ENCODE measurements around the gene KIN.
"Not testable (repeated sequence)": the region's sequence is repeated elsewhere in the genome, so short reads cannot be mapped to it uniquely, and the experiment has no call there.

Gene KIN

GRCh38 chr10:7788639-7789286, 970 bp upstream of the KIN start:
- Mint-ChIP-seq H3K4me1 (peaks cover 63% of the 10 kb centered on the region), H3K27me3 (no peaks in the 10 kb centered on the region), H3K27ac (ENCODE audit: low read depth) (no peak overlapping the region), H3K36me3 (ENCODE audit: insufficient read depth) (peaks cover 14% of the 10 kb centered on the region), H3K4me3 (no peak overlapping the region), H3K9me3 (no peaks in the 10 kb centered on the region)
- peak; percentile 30 for ATAC-seq (replicated peaks; ENCODE audit: extremely low read depth, poor library complexity, severe bottlenecking)
- peak in 1 of 2 donors; percentile 16 for DNase-seq (ENCODE audit: low spot score in 2 of 2)

DNA sequence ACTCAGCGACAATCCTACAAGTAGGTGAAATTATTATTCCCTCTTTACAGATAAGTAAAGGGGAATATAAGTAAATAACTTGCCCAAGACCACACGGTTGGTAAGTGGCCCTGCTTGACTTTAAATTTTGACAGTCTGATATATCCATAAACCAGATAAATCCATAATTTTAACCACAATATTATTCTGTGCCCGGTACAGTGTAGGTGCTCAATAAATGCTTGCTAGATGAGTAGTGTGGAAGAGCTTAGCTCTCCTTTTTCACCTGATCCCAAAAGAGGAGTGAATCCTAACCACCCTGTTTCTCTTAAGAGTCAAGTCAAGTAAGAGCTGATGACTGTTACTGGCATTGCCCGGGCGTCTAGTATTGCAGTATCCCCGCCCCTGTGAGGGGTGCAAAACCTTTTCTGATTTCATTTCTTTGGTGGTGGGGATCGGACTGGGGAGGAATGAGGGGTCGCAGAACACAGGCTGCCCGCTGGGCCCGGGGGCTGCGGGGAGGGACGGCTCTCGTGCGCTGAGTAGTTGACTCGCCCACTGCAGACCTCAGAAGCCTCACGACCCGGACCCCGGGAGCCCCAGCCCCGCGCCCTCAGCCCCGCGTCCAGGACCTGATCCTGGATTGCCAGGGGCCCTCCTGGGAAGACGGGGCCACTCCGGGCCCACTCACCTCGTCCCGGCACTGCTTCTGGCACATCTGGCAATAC, 490 bp downstream of the KIN start:
- ATAC-seq (replicated peaks; ENCODE audit: extremely low read depth, poor library complexity, severe bottlenecking) = no peak
- DNase-seq (ENCODE audit: low spot score in 2 of 2) = no peak
- Mint-ChIP-seq H3K36me3 (ENCODE audit: insufficient read depth) (peaks cover 15% of the 10 kb centered on the region), H3K27ac (ENCODE audit: low read depth) (no peak overlapping the region), H3K4me1 (peaks cover 57% of the 10 kb centered on the region), H3K27me3 (no peaks in the 10 kb centered on the region), H3K4me3 (no peak overlapping the region), H3K9me3 (no peaks in the 10 kb centered on the region)

- no peak for DNase-seq (ENCODE audit: low spot score in 2 of 2)
- H3K27me3 Mint-ChIP-seq = no peaks in the 10 kb centered on the region
- H3K4me3 Mint-ChIP-seq = no peak overlapping the region
- peaks cover 49% of the 10 kb centered on the region for H3K4me1 Mint-ChIP-seq
- no peaks in the 10 kb centered on the region for H3K9me3 Mint-ChIP-seq
- no peak overlapping the region for H3K27ac Mint-ChIP-seq (ENCODE audit: low read depth)
- H3K36me3 Mint-ChIP-seq (ENCODE audit: insufficient read depth) = peaks cover 17% of the 10 kb centered on the region
- no peak for ATAC-seq (replicated peaks; ENCODE audit: extremely low read depth, poor library complexity, severe bottlenecking)
Measured at GRCh38 chr10:7786430-7786829, 1.4 kb downstream of the KIN start.

GRCh38 chr10:7782194-7782593, 5.6 kb downstream of the KIN start:
- Mint-ChIP-seq H3K36me3 (ENCODE audit: insufficient read depth) (peaks cover 39% of the 10 kb centered on the region), H3K4me1 (peaks cover 28% of the 10 kb centered on the region)
- not testable (repeated sequence) for H3K4me3 Mint-ChIP-seq; DNase-seq (ENCODE audit: low spot score in 2 of 2); H3K9me3 Mint-ChIP-seq; ATAC-seq (replicated peaks; ENCODE audit: extremely low read depth, poor library complexity, severe bottlenecking); H3K27me3 Mint-ChIP-seq; H3K27ac Mint-ChIP-seq (ENCODE audit: low read depth)

DNA sequence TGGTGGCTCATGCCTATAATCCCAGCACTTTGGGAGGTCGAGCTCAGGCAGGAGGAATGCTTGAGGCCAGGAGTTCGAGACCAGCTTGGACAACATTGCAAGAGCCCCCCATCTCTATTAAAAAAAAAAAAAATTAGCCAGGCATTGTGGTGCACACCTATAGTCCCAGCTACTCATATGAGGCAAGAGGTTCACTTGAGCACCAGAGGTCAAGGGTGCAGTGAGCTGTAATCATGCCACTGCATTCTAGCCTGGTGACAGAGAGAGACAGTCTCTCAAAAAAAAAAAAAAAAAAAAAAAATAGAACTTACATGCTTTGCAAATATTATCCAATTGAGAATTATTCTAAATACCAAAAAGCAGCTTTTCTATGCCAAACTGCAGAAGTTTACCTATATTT, 11.0 kb downstream of the KIN start:
- peaks cover 60% of the 10 kb centered on the region for H3K36me3 Mint-ChIP-seq (ENCODE audit: insufficient read depth)
- H3K4me3 Mint-ChIP-seq = no peak overlapping the region
- ATAC-seq (replicated peaks; ENCODE audit: extremely low read depth, poor library complexity, severe bottlenecking) = no peak
- peaks cover 7% of the 10 kb centered on the region for H3K4me1 Mint-ChIP-seq
- H3K9me3 Mint-ChIP-seq = no peaks in the 10 kb centered on the region
- H3K27me3 Mint-ChIP-seq = no peaks in the 10 kb centered on the region
- no peak for DNase-seq (ENCODE audit: low spot score in 2 of 2)
- H3K27ac Mint-ChIP-seq (ENCODE audit: low read depth) = no peak overlapping the region

- H3K27me3 Mint-ChIP-seq = no peaks in the 10 kb centered on the region
- DNase-seq (ENCODE audit: low spot score in 2 of 2) (no peak), ATAC-seq (replicated peaks; ENCODE audit: extremely low read depth, poor library complexity, severe bottlenecking) (no peak)
- H3K36me3 Mint-ChIP-seq (ENCODE audit: insufficient read depth) = peaks cover 56% of the 10 kb centered on the region
- no peak overlapping the region for H3K27ac Mint-ChIP-seq (ENCODE audit: low read depth)
- no peaks in the 10 kb centered on the region for H3K4me1 Mint-ChIP-seq
- H3K4me3 Mint-ChIP-seq = no peak overlapping the region
- H3K9me3 Mint-ChIP-seq = no peaks in the 10 kb centered on the region
Measured at GRCh38 chr10:7773845-7774801, 13.7 kb downstream of the KIN start.

DNA sequence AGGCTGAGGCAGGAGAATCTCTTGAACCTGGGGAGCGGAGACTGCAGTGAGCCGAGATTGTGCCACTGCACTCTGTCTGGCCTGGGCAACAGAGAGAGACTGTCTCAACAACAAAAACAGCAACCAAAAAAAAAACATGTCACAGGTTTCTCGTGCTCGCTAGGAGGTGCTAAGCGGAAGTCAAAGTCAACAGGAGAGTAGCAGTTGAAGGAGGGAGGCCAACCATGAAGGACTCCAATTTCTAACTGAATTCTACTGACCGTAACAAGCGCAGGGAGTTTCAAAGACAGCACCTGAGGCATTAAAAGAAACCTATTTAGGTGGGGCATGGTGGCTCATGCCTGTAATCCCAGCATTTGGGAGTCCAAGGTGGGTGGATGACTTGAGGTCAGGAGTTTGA, 19.4 kb downstream of the KIN start:
- peaks cover 66% of the 10 kb centered on the region for H3K36me3 Mint-ChIP-seq (ENCODE audit: insufficient read depth)
- no peaks in the 10 kb centered on the region for H3K4me1 Mint-ChIP-seq
- DNase-seq (ENCODE audit: low spot score in 2 of 2) (no peak), ATAC-seq (replicated peaks; ENCODE audit: extremely low read depth, poor library complexity, severe bottlenecking) (no peak)
- H3K4me3 Mint-ChIP-seq = no peak overlapping the region
- no peak overlapping the region for H3K27ac Mint-ChIP-seq (ENCODE audit: low read depth)
- H3K27me3 Mint-ChIP-seq = no peaks in the 10 kb centered on the region
- H3K9me3 Mint-ChIP-seq = no peaks in the 10 kb centered on the region

DNA sequence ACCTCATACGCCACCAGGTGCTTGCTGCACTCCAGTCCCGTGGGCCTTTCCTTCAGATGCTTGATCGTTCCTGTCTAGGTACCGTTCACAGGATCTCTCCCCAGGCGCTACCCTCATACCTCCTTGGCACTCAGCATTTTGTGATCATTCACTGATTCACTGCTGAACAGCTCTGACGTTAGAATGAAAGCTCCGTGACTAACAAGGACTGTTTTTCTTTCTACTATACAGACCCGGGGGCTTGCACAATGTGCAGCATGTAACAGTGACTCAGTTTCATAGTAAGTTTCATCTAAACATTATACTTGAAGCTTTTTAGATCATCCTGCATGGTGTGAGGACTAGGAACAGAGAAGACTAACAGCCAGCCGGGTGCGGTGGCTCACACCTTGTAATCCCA, 20.6 kb downstream of the KIN start:
- no peaks in the 10 kb centered on the region for H3K4me1 Mint-ChIP-seq
- ATAC-seq (replicated peaks; ENCODE audit: extremely low read depth, poor library complexity, severe bottlenecking) (no peak), DNase-seq (ENCODE audit: low spot score in 2 of 2) (no peak)
- H3K27me3 Mint-ChIP-seq = no peaks in the 10 kb centered on the region
- no peak overlapping the region for H3K4me3 Mint-ChIP-seq
- no peaks in the 10 kb centered on the region for H3K9me3 Mint-ChIP-seq
- H3K27ac Mint-ChIP-seq (ENCODE audit: low read depth) = no peak overlapping the region
- peaks cover 70% of the 10 kb centered on the region for H3K36me3 Mint-ChIP-seq (ENCODE audit: insufficient read depth)

DNA sequence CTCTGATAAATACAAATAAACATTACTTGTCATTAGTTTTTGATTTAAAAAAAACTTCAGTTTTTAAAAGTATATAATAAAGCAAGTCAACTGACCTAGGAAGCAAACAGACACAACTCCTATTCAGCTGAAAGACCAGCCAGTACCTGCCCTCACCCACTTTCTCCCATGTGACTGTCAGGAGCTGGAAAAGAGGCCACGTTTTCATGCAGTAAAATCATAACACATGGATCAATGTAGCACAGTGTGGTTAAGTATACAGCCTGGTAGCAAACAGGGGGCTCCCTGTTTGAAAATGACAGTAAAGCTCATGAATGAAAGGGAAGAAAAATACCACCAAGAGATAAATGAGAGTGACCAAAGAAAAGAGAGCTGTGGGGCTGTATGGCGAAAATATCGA, 21.6 kb downstream of the KIN start:
- H3K4me3 Mint-ChIP-seq = no peak overlapping the region
- no peaks in the 10 kb centered on the region for H3K27me3 Mint-ChIP-seq
- H3K27ac Mint-ChIP-seq (ENCODE audit: low read depth) = no peak overlapping the region
- DNase-seq (ENCODE audit: low spot score in 2 of 2) (no peak), ATAC-seq (replicated peaks; ENCODE audit: extremely low read depth, poor library complexity, severe bottlenecking) (no peak)
- H3K9me3 Mint-ChIP-seq = no peaks in the 10 kb centered on the region
- H3K36me3 Mint-ChIP-seq (ENCODE audit: insufficient read depth) = peaks cover 72% of the 10 kb centered on the region
- H3K4me1 Mint-ChIP-seq = no peaks in the 10 kb centered on the region

DNA sequence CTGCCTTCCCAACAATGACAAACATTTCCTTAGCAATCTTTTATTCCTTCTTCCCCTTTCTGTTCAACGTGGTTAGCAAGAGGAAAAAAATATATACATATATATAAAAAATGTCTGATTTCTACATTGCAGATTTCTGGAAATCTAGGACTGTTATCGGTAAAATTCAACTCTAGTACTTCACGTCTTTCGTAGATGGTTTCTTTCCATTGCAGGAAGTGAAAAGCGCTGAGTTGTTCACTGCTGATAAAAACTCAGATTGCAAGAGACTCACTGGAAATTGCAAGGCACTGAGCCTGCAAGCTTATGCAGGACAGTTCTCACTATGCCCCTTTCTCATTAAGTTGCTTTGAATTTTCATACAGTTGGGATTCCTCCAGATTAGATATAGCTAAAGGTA, 23.9 kb downstream of the KIN start:
- ATAC-seq (replicated peaks; ENCODE audit: extremely low read depth, poor library complexity, severe bottlenecking) (no peak), DNase-seq (ENCODE audit: low spot score in 2 of 2) (no peak)
- H3K36me3 Mint-ChIP-seq (ENCODE audit: insufficient read depth) = peaks cover 75% of the 10 kb centered on the region
- H3K4me1 Mint-ChIP-seq = no peaks in the 10 kb centered on the region
- no peaks in the 10 kb centered on the region for H3K9me3 Mint-ChIP-seq
- H3K27ac Mint-ChIP-seq (ENCODE audit: low read depth) = no peak overlapping the region
- H3K4me3 Mint-ChIP-seq = no peak overlapping the region
- H3K27me3 Mint-ChIP-seq = no peaks in the 10 kb centered on the region

DNA sequence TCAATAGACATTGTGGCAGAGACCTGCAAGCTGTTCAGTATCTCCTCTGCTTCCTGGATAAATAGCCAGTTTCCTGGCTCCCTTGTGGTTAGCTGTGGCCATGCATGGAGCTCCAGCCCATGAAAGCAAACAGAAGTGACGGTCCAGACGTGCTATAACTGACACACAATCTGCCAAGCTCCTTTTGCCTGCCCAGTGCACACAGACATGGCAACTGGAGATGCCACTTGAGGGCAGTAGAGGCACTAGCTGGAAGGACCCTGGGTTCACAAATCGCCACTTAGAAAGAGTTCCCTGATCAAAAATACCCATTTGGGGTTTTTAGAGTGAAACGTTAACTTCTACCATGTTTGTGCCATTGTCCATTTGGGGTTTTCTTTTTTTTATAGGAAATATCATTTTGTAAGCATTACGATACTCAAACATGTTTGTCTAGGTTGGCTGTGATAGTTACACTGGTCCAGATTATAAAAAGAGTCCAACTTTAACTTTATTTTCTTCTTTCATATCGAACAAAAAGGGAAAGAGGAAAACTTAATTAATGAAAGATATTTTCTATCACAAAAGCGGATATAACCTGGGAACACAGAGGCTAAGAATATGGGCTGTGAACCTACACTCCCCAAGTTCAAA, 31.3 kb downstream of the KIN start:
- Mint-ChIP-seq H3K36me3 (ENCODE audit: insufficient read depth) (peaks cover 64% of the 10 kb centered on the region), H3K9me3 (no peaks in the 10 kb centered on the region), H3K4me3 (no peak overlapping the region), H3K4me1 (no peaks in the 10 kb centered on the region), H3K27ac (ENCODE audit: low read depth) (no peak overlapping the region), H3K27me3 (no peaks in the 10 kb centered on the region)
- no peak for ATAC-seq (replicated peaks; ENCODE audit: extremely low read depth, poor library complexity, severe bottlenecking)
- DNase-seq (ENCODE audit: low spot score in 2 of 2) = no peak

DNA sequence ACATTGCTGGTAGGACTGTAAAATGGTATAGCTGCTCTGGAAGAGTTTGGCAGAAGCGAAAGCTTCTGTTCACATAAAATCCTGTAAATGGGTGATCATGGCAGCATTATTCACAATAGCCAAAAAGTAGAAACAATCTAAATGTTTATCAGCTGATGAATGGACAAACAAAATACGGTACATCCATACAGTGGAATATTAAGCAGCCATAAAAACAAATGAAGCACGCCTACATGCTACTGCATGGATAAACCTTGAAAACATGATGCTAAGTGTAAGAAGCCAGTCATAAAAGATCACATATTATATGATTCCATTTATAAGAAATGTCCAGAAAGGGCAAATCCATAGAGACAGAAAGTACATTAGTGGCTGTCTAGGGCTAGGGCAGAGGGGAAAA, 32.7 kb downstream of the KIN start:
- H3K4me3 Mint-ChIP-seq = no peak overlapping the region
- H3K36me3 Mint-ChIP-seq (ENCODE audit: insufficient read depth) = peaks cover 56% of the 10 kb centered on the region
- no peak for ATAC-seq (replicated peaks; ENCODE audit: extremely low read depth, poor library complexity, severe bottlenecking)
- no peak for DNase-seq (ENCODE audit: low spot score in 2 of 2)
- H3K9me3 Mint-ChIP-seq = no peaks in the 10 kb centered on the region
- H3K4me1 Mint-ChIP-seq = no peaks in the 10 kb centered on the region
- H3K27ac Mint-ChIP-seq (ENCODE audit: low read depth) = no peak overlapping the region
- H3K27me3 Mint-ChIP-seq = no peaks in the 10 kb centered on the region

Data from central memory CD8-positive, alpha-beta T cell (primary cell).